Measurements from ENCODE around the gene WFIKKN2. TPM values are rescaled to one million over a fixed set of nuclear protein-coding genes. Genes with fewer than 3 reads are reported as not detected.

WFIKKN2 gene
- total RNA-seq, 2 experiments from 2014 or later: not detected

GRCh38 chr17:50865060-50865867 lies 29.9 kb downstream of the WFIKKN2 start:
- Histone ChIP-seq H3K4me1 (ENCODE audit: insufficient read depth, low read length, poor library complexity, severe bottlenecking) (peaks cover 16% of the 10 kb centered on the region), H3K9me3 (ENCODE audit: low read length) (no peaks in the 10 kb centered on the region), H3K4me2 (ENCODE audit: low read length) (peak overlapping the region; percentile 76), H3K27ac (ENCODE audit: low read depth, low read length, poor library complexity, severe bottlenecking) (peak overlapping the region; percentile 93), H4K20me1 (ENCODE audit: insufficient read depth, low read length) (peaks cover 11% of the 10 kb centered on the region; the same call in 1 of the 2 replicates), H3K4me3 (ENCODE audit: low read depth, low read length, poor library complexity, severe bottlenecking) (peak overlapping the region; percentile 72), H3K9me2 (ENCODE audit: insufficient read depth, low read length) (no peaks in the 10 kb centered on the region), H3K79me2 (ENCODE audit: insufficient read depth, low read depth, low read length) (peaks cover 37% of the 10 kb centered on the region; the same call in 1 of the 2 replicates), H3K36me3 (ENCODE audit: insufficient read depth, low read length) (peaks cover 20% of the 10 kb centered on the region), H2AFZ (ENCODE audit: low read length) (peak overlapping the region; percentile 33; the same call in 1 of the 2 replicates)
- ChIA-PET POLR2A (interaction anchor here (0.6 to 5.5 kb wide), 8 partner anchors 9 to 258 kb away, joined by 3 to 23 read pairs (median 7); no protein-coding TSS in a partner anchor), CTCF (ENCODE audit: unreplicated experiment) (interaction anchor here (0.8 to 1.2 kb wide), 2 partner anchors 10 to 70 kb away, joined by 3 to 6 read pairs; no protein-coding TSS in a partner anchor)
- intact Hi-C loops (cut with micrococcal nuclease; ENCODE audit: unreplicated experiment): loop anchor here (5.0 to 10.0 kb wide), 4 partner anchors 158 to 397 kb away; partner anchors contain the start of genes ANKRD40, MBTD1, SPAG9 and UTP18
- DNase-seq (ENCODE audit: low spot score): peak; percentile 79
- no TSS peak for BruUV-seq (replicated peaks)
- TF ChIP-seq, protein P1, sequence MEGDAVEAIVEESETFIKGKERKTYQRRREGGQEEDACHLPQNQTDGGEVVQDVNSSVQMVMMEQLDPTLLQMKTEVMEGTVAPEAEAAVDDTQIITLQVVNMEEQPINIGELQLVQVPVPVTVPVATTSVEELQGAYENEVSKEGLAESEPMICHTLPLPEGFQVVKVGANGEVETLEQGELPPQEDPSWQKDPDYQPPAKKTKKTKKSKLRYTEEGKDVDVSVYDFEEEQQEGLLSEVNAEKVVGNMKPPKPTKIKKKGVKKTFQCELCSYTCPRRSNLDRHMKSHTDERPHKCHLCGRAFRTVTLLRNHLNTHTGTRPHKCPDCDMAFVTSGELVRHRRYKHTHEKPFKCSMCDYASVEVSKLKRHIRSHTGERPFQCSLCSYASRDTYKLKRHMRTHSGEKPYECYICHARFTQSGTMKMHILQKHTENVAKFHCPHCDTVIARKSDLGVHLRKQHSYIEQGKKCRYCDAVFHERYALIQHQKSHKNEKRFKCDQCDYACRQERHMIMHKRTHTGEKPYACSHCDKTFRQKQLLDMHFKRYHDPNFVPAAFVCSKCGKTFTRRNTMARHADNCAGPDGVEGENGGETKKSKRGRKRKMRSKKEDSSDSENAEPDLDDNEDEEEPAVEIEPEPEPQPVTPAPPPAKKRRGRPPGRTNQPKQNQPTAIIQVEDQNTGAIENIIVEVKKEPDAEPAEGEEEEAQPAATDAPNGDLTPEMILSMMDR (conservative IDR thresholded peaks at IDR 0.05; ENCODE audit: low read length): no peak
- TF ChIP-seq EZH2phosphoT487 (IDR thresholded peaks at IDR 0.05; ENCODE audit: borderline replicate concordance, low read depth, low read length): no peak

GRCh38 chr17:50865868-50866260 lies 30.5 kb downstream of the WFIKKN2 start:
- POLR2A ChIA-PET: interaction anchor here (0.6 to 5.5 kb wide), 14 partner anchors 10 to 506 kb away, joined by 3 to 23 read pairs (median 6); no protein-coding TSS in a partner anchor
- intact Hi-C loops (cut with micrococcal nuclease; ENCODE audit: unreplicated experiment): loop anchor here (1.0 to 10.0 kb wide), 6 partner anchors 38 to 396 kb away; partner anchors contain the start of genes ANKRD40, MBTD1, SPAG9 and UTP18
- TF ChIP-seq, protein P1 (conservative IDR thresholded peaks at IDR 0.05; ENCODE audit: low read length): no peak
- no peak for TF ChIP-seq EZH2phosphoT487 (IDR thresholded peaks at IDR 0.05; ENCODE audit: borderline replicate concordance, low read depth, low read length)
- Histone ChIP-seq H3K4me3 (ENCODE audit: low read depth, low read length, poor library complexity, severe bottlenecking) (peak overlapping the region; percentile 72), H3K9me3 (ENCODE audit: low read length) (no peaks in the 10 kb centered on the region), H3K9me2 (ENCODE audit: insufficient read depth, low read length) (no peaks in the 10 kb centered on the region), H4K20me1 (ENCODE audit: insufficient read depth, low read length) (peaks cover 11% of the 10 kb centered on the region; the same call in 1 of the 2 replicates), H3K27ac (ENCODE audit: low read depth, low read length, poor library complexity, severe bottlenecking) (peak overlapping the region; percentile 93), H2AFZ (ENCODE audit: low read length) (peak overlapping the region; percentile 33; the same call in 1 of the 2 replicates), H3K4me2 (ENCODE audit: low read length) (peak overlapping the region; percentile 76), H3K79me2 (ENCODE audit: insufficient read depth, low read depth, low read length) (peaks cover 37% of the 10 kb centered on the region; the same call in 1 of the 2 replicates), H3K36me3 (ENCODE audit: insufficient read depth, low read length) (peaks cover 20% of the 10 kb centered on the region), H3K4me1 (ENCODE audit: insufficient read depth, low read length, poor library complexity, severe bottlenecking) (peaks cover 16% of the 10 kb centered on the region)
- no peak for DNase-seq (ENCODE audit: low spot score)
- no TSS peak for BruUV-seq (replicated peaks)
- CTCF ChIA-PET (ENCODE audit: unreplicated experiment): interaction anchor here (0.5 to 1.2 kb wide), 3 partner anchors 11 to 69 kb away, joined by 3 to 6 read pairs (median 3); no protein-coding TSS in a partner anchor

Measured in OCI-LY7 (cell line).